NCI-H1417 (cell line): ENCODE measurements around the gene CDCA8.
A peak's percentile ranks its signal among the peaks of the same experiment; 100 is the strongest.
"Not testable (repeated sequence)": the region's sequence is repeated elsewhere in the genome, so short reads cannot be mapped to it uniquely, and the experiment has no call there.

Experiments
- DNase-seq, 3 experiments: peaks; one replicate each; lab custom pipeline; 2025; lab: John Stamatoyannopoulos, UW

The CDCA8 gene

GRCh38 chr1:37734629-37735591 is 42.6 kb downstream of the CDCA8 start:
- DNase-seq: no peak

GRCh38 chr1:37737975-37738374 is 45.7 kb downstream of the CDCA8 start:
- not testable (repeated sequence) for DNase-seq

- not testable (repeated sequence) for DNase-seq
These were observed 46.3 kb downstream of the CDCA8 start for GRCh38 chr1:37738619-37739018.

GRCh38 chr1:37739222-37739621 is 46.9 kb downstream of the CDCA8 start:
- DNase-seq: no peak

- no peak for DNase-seq
These were observed 48.8 kb downstream of the CDCA8 start for GRCh38 chr1:37741130-37741529.

GRCh38 chr1:37741662-37742061 is 49.3 kb downstream of the CDCA8 start:
- DNase-seq: no peak

GRCh38 chr1:37746806-37747205 is 54.5 kb downstream of the CDCA8 start:
- DNase-seq: no peak

GRCh38 chr1:37748565-37748964 is 56.2 kb downstream of the CDCA8 start:
- DNase-seq: no peak

GRCh38 chr1:37752213-37752582 is 59.9 kb downstream of the CDCA8 start:
- peak in 1 of 3 experiments; percentile 73 for DNase-seq

GRCh38 chr1:37752583-37753471 is 60.5 kb downstream of the CDCA8 start:
- DNase-seq: peak; percentile 35 to 80 (median 79)

- DNase-seq: no peak
These were observed 61.4 kb downstream of the CDCA8 start for GRCh38 chr1:37753473-37754321.

- no peak for DNase-seq
These were observed 63.0 kb downstream of the CDCA8 start for GRCh38 chr1:37755290-37755689.

- no peak for DNase-seq
These were observed 63.7 kb downstream of the CDCA8 start for GRCh38 chr1:37755951-37756560.
